ENCODE results near the gene ZNF770. TPM values are rescaled to one million over a fixed set of nuclear protein-coding genes. Genes with fewer than 3 reads are reported as not detected.
A peak's percentile ranks its signal among the peaks of the same experiment; 100 is the strongest.

Gene ZNF770
- total RNA-seq, 1 donor from 2014 or later, result 29.7 TPM

GRCh38 chr15:34999906-35000305, 11.8 kb upstream of the ZNF770 start:
- H3K27me3 ChIP-seq (ENCODE audit: low read depth), result no peaks in the 10 kb centered on the region
- no peaks in the 10 kb centered on the region for H3K9me3 ChIP-seq
- no peak for ATAC-seq
- DNase-seq, result no peak
- no peak overlapping the region for H3K4me3 ChIP-seq
- no peak overlapping the region for H3K27ac ChIP-seq
- intact Hi-C loops (cut with DNase I), result no loop called here
- H3K4me1 ChIP-seq, result no peaks in the 10 kb centered on the region
- no peak for TF ChIP-seq CTCF (IDR thresholded peaks at IDR 0.05)
- H3K36me3 ChIP-seq, result no peaks in the 10 kb centered on the region

GRCh38 chr15:34994925-34995324, 6.8 kb upstream of the ZNF770 start:
- DNase-seq, result no peak
- intact Hi-C loops (cut with DNase I), result no loop called here
- ATAC-seq, result no peak
- Histone ChIP-seq H3K9me3 (no peaks in the 10 kb centered on the region), H3K4me3 (no peak overlapping the region), H3K4me1 (no peaks in the 10 kb centered on the region), H3K36me3 (no peaks in the 10 kb centered on the region), H3K27me3 (ENCODE audit: low read depth) (peaks cover 4% of the 10 kb centered on the region), H3K27ac (no peak overlapping the region)
- no peak for TF ChIP-seq CTCF (IDR thresholded peaks at IDR 0.05)

GRCh38 chr15:34993877-34994276, 5.8 kb upstream of the ZNF770 start:
- DNase-seq (no peak), ATAC-seq (no peak)
- intact Hi-C loops (cut with DNase I), result no loop called here
- peaks cover 4% of the 10 kb centered on the region for H3K27me3 ChIP-seq (ENCODE audit: low read depth)
- H3K9me3 ChIP-seq, result no peaks in the 10 kb centered on the region
- H3K4me1 ChIP-seq, result no peaks in the 10 kb centered on the region
- no peaks in the 10 kb centered on the region for H3K36me3 ChIP-seq
- H3K4me3 ChIP-seq, result no peak overlapping the region
- no peak overlapping the region for H3K27ac ChIP-seq
- TF ChIP-seq CTCF (IDR thresholded peaks at IDR 0.05), result no peak

GRCh38 chr15:34993412-34993811, 5.3 kb upstream of the ZNF770 start:
- Histone ChIP-seq H3K4me1 (no peaks in the 10 kb centered on the region), H3K27me3 (ENCODE audit: low read depth) (peaks cover 4% of the 10 kb centered on the region), H3K4me3 (no peak overlapping the region), H3K9me3 (no peaks in the 10 kb centered on the region), H3K36me3 (no peaks in the 10 kb centered on the region), H3K27ac (no peak overlapping the region)
- ATAC-seq (no peak), DNase-seq (no peak)
- intact Hi-C loops (cut with DNase I), result no loop called here
- TF ChIP-seq CTCF (IDR thresholded peaks at IDR 0.05), result no peak

- no peak for DNase-seq
- peaks cover 16% of the 10 kb centered on the region for H3K36me3 ChIP-seq
- peak overlapping the region; percentile 98 for H3K4me3 ChIP-seq
- intact Hi-C loops (cut with DNase I), result no loop called here
- H3K27ac ChIP-seq, result peak overlapping the region; percentile 99
- H3K9me3 ChIP-seq, result no peaks in the 10 kb centered on the region
- ATAC-seq, result peak; percentile 1 to 5
- peaks cover 35% of the 10 kb centered on the region for H3K4me1 ChIP-seq
- TF ChIP-seq CTCF (IDR thresholded peaks at IDR 0.05), result no peak
- no peaks in the 10 kb centered on the region for H3K27me3 ChIP-seq (ENCODE audit: low read depth)
Observed at GRCh38 chr15:34987609-34988026, 469 bp downstream of the ZNF770 start.
